IPS-15b (cell line): ENCODE data around the gene TEAD1.

Experiments used
- H3K27me3 ChIP-seq: one replicate; pipeline ENCODE4 v1.6.1; 2013; ENCODE audit warnings: low read length; ENCODE audit not compliant: control insufficient read depth, insufficient read depth
- H3K36me3 ChIP-seq: one replicate; pipeline ENCODE4 v1.6.1; 2013; ENCODE audit warnings: low read length; ENCODE audit not compliant: control insufficient read depth, insufficient read depth
- H3K4me1 ChIP-seq: one replicate; pipeline ENCODE4 v1.6.1; 2013; ENCODE audit warnings: mild to moderate bottlenecking, low read length; ENCODE audit not compliant: control insufficient read depth, insufficient read depth
- H3K4me3 ChIP-seq: one replicate; pipeline ENCODE4 v1.5.1; 2013; ENCODE audit warnings: low read depth, low read length
- H3K9ac ChIP-seq: one replicate; pipeline ENCODE4 v1.6.1; 2013; ENCODE audit warnings: low read depth, mild to moderate bottlenecking, low read length
- H3K9me3 ChIP-seq: one replicate; pipeline ENCODE4 v1.6.1; 2013; ENCODE audit warnings: mild to moderate bottlenecking, low read length; ENCODE audit not compliant: control insufficient read depth, insufficient read depth

TEAD1 gene

DNA sequence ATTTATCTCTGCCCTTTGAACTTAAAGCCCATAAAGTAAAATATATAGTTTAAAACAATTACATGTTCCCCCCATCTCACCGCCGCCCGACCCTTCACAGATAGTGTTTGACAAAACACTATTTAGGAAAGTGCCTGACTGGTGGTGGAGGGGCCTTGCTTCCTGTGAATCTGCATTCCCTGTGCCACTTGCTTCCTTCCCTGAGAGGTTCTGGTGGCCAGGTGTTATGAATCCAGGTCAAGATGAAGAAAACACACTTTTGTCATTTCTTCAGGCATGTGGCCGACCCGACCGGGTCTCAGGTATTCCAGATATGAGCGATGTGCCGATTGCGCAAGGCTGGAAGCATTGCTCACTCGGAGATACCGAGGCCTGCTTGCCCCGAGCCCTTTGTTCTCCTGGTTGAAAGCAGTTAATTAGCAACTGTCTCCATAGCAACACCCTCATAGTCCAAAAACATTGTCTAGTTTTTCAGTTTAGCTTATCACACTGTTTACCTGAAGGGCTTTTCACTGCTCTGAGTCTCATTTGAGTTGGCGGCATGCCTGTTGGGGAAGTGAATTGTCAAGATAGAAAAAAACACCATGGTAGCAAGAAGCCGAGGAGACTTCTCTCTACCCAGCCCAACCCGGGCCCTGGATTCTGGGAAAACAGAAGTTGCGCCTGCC lies 128.3 kb downstream of the TEAD1 start:
- no peaks in the 10 kb centered on the region for H3K36me3 ChIP-seq
- H3K27me3 ChIP-seq: no peaks in the 10 kb centered on the region
- H3K9me3 ChIP-seq: no peaks in the 10 kb centered on the region
- H3K9ac ChIP-seq: no peak overlapping the region
- H3K4me3 ChIP-seq: no peak overlapping the region
- H3K4me1 ChIP-seq: peaks cover 31% of the 10 kb centered on the region

DNA sequence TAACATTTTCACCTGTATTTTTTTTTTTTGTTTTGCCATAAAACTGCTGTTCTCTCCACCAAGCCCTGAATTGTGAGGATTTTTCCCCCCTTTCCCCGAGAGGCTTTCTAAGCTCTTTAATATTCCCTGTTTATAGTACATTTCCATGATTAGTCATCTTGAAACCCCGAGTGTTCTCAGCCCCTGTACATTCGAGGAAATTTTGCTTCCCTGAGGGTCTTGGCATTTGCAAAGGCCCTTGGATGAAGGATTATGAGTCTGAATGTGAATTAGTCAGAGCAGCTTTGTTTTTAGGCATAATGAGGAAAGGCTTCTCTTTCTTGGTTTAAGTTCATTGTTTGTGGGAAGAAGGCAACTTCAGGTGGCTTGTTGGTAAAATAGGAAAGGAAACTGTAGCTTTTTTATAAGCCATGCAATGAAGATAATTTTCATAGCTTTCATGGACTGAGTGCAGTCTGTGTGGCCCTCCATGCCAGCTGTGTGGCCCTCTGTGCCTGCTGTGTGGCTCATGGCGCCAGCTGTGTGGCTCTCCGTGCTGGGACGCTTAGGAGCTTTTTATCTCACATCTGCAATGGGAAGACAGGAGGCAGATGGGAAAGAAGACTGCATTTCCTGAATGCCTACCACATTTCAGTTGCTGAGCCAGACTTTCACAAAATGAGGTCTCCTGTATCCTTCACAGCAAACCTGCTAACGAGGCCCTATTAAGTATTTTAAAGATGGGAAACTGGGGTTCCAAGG lies 129.0 kb downstream of the TEAD1 start:
- Histone ChIP-seq H3K36me3 (no peaks in the 10 kb centered on the region), H3K9ac (no peak overlapping the region), H3K9me3 (no peaks in the 10 kb centered on the region), H3K4me3 (no peak overlapping the region), H3K27me3 (no peaks in the 10 kb centered on the region), H3K4me1 (peaks cover 32% of the 10 kb centered on the region)

DNA sequence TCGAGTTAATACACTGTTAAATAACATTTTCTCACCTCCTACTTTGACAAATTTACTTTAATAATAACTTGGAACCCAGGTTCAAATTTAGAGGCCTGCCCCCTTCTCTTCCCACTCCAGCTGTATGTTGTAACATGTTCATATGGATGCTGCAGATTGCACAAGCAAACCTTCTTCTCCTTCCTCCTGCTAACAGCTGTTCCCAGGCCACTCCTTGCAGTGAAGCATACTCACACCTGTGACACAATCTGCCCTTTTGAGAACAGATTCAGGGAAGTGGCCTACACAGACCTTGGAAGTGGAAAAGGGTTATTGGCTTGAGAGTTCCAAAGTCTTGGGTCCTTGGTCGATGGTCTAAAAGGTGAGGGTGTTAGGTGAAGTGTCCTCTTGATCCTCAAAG lies 131.9 kb downstream of the TEAD1 start:
- Histone ChIP-seq H3K4me1 (peaks cover 14% of the 10 kb centered on the region), H3K4me3 (no peak overlapping the region), H3K9ac (no peak overlapping the region), H3K27me3 (no peaks in the 10 kb centered on the region), H3K9me3 (no peaks in the 10 kb centered on the region), H3K36me3 (no peaks in the 10 kb centered on the region)

DNA sequence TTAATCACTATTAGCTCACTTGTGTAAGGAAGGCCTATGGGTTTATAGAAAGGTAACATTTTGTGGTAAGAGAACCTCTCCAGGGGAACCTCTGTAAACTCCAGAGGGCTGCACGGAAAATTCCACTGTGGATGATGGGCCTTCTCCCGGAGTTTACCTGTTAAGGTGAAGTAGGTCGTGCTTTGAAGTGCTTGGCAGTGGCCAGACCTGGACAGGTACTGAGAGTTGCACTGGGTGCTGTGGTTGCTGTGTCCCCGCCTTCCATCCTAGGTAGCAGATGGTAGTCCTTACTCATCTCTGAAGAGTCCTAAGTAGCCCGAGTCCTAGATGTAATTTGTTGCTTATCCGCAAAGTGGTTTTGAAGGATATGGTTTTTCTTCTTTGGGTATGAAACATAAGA lies 133.4 kb downstream of the TEAD1 start:
- H3K36me3 ChIP-seq: no peaks in the 10 kb centered on the region
- H3K4me1 ChIP-seq: peaks cover 10% of the 10 kb centered on the region
- H3K9me3 ChIP-seq: no peaks in the 10 kb centered on the region
- H3K27me3 ChIP-seq: no peaks in the 10 kb centered on the region
- H3K9ac ChIP-seq: no peak overlapping the region
- H3K4me3 ChIP-seq: no peak overlapping the region

DNA sequence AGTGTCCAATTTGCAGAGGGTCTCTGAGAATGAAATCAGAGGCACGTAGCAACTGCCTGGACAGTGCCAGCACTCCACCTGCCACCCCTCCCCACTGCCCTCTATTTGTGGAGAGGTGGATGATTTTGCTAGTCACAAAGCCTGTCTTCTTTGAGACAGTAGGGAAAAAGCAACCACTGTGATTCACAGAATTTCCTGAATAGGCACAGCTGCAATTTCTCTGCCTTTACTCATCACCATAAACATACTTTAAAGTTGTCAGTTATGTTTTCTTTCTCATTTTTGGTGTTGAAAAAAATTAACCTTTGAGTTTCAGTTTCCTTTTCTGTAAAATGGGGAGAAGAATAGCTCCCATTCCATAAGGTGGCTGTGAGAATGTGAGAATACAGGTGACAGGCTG lies 134.3 kb downstream of the TEAD1 start:
- no peaks in the 10 kb centered on the region for H3K27me3 ChIP-seq
- H3K36me3 ChIP-seq: no peaks in the 10 kb centered on the region
- H3K4me3 ChIP-seq: no peak overlapping the region
- H3K9me3 ChIP-seq: no peaks in the 10 kb centered on the region
- no peak overlapping the region for H3K9ac ChIP-seq
- peaks cover 3% of the 10 kb centered on the region for H3K4me1 ChIP-seq

DNA sequence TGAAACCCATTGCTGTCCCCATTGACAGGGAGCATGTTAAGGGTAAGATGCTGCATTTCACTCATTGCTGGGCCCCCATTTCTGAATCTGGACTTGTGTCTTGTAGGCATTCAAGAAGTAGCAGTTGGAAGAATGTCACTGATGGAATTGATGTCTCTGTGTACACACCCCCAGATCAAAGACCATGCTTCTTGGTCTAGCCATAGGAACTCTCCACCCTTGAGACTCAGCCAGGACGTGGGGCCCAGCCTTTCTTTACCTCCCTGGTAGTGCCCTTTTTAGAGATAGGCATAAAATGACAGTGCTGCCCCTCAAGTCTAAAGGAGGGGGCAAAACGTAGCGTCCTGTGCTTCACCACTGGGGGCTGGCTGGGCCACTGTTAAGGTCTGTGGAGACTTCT lies 135.1 kb downstream of the TEAD1 start:
- Histone ChIP-seq H3K36me3 (no peaks in the 10 kb centered on the region), H3K9ac (no peak overlapping the region), H3K27me3 (no peaks in the 10 kb centered on the region), H3K4me3 (no peak overlapping the region), H3K9me3 (no peaks in the 10 kb centered on the region), H3K4me1 (peaks cover 3% of the 10 kb centered on the region)

DNA sequence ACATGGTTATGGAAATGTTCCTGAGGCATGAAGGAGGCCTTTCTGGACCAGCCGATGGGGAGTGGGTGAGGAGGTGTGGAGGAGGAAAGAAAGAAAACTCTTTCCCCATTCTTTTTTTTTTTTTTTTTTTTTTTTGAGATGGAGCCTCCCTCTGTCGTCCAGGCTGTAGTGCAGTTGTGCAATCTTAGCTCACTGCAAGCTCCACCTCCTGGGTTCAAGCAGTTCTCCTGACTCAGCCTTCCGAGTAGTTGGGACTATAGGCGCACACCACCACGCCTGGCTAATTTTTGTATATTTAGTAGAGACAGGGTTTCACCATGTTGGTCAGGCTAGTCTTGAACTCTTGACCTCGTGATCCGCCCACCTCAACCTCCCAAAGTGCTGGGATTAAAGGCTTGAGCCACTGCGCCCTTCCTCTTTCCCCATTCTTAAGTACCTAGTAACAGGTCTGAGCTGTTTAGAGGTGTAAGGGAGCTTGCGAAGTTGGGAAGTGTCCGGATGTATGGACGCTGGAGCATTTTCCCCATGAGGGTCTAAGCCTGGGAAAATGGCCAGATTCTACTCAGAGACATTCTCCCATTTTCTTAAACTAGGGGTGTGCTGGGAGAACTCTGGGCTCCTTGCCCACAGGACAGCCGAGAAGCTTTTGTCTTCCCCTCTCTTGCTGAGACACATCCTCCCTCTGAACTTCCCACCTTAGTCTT lies 135.8 kb downstream of the TEAD1 start:
- H3K4me3 ChIP-seq: no peak overlapping the region
- H3K4me1 ChIP-seq: peaks cover 3% of the 10 kb centered on the region
- no peak overlapping the region for H3K9ac ChIP-seq
- no peaks in the 10 kb centered on the region for H3K9me3 ChIP-seq
- no peaks in the 10 kb centered on the region for H3K36me3 ChIP-seq
- no peaks in the 10 kb centered on the region for H3K27me3 ChIP-seq

DNA sequence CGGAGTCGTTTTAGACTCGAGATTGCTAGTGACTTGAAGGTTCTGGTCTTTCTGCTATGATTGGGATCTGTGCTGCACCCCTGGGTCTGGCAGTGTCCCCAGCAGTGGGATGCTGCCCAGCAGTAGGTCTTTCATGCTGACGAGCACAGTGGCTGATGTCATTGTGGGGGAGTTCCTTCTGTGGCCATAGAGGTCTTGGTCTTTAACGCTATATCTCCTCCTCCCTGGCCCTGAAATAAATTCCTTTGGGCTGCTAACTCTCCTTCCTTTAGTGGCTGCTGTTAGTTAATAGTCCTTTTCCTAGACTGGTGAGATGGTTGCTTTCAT lies 136.3 kb downstream of the TEAD1 start:
- H3K4me3 ChIP-seq: no peak overlapping the region
- no peak overlapping the region for H3K9ac ChIP-seq
- H3K36me3 ChIP-seq: no peaks in the 10 kb centered on the region
- no peaks in the 10 kb centered on the region for H3K27me3 ChIP-seq
- H3K9me3 ChIP-seq: no peaks in the 10 kb centered on the region
- peaks cover 3% of the 10 kb centered on the region for H3K4me1 ChIP-seq

DNA sequence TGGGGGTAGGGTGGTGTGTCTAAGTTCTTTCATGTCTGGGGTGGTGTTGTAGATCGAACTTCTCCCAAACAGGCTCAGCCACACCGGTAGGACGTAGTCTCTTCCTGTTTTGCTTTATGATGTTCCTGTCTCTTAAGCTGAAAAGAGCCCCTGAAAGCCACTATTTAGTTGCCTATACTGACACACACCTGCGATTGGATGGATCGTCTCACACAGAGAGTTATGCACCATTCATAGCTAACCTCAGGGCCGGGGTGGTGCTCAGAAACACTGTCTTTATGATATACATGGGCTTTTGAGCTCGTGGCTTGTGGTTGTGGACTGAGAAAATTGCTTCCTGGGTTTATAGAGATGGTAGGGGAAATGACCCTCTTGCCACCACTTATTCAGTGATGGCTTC lies 137.6 kb downstream of the TEAD1 start:
- Histone ChIP-seq H3K9me3 (no peaks in the 10 kb centered on the region), H3K4me3 (no peak overlapping the region), H3K27me3 (no peaks in the 10 kb centered on the region), H3K4me1 (peaks cover 3% of the 10 kb centered on the region), H3K9ac (no peak overlapping the region), H3K36me3 (no peaks in the 10 kb centered on the region)

DNA sequence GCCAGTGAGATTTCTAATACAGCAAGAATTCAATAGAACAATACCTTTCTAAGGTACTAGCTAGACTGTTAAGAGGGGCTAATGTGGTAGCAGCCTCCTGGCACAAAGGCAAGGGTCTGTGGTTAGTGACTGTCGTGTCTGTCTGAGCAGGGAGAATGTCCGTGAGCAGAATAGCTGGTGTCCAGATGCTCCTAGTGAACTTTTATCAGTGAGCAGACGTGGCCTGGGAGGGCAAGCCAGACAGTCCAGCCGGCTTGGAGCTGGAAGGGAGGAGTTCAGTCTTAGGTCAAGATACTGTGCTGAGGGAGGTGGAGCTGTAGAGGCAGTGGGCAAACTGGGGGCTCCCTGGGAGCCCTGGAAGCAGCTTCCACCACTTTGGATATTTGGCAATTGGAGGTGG lies 138.6 kb downstream of the TEAD1 start:
- Histone ChIP-seq H3K9me3 (no peaks in the 10 kb centered on the region), H3K4me1 (no peaks in the 10 kb centered on the region), H3K36me3 (no peaks in the 10 kb centered on the region), H3K4me3 (no peak overlapping the region), H3K27me3 (no peaks in the 10 kb centered on the region), H3K9ac (no peak overlapping the region)

DNA sequence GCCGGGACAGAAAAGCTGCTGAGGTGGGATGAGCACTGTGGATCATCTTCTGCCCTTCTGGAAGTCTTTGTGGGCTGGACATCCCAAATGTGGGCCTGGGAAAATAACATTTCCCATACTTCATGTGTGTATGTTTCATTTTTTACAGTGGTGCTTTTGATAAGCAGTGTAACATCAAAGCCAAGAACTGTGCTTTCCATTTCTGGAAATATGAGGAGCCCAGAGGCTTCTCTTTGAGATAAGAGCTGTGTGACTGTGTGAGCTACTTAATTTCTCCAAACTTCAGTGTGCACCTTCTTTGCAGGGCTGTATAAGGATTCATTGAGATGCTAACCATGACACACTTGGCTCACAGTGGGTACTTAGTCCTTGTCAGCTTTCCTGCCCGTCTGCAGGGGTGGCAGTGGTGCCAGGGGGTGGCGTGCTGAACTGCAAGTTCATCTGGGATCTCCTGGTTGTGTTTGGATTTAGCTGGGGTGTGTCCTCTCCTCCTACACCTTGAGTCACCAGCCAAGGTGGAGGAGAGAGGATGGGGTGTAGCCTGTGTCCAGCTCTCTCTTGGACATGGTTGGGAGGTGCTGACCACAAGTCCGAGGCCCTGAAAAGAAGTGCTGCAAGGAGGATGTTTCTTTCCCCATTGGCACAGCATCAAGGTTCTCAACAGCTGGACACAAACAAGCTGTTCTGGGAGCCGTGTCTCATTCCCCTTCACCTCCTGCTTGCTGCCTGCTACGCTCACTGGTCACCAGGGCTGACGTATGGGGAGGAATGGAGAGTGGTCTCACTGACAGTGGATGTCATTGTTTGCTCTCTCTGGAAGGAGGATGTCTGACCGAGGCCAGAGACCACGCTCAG lies 139.4 kb downstream of the TEAD1 start:
- no peak overlapping the region for H3K9ac ChIP-seq
- H3K36me3 ChIP-seq: no peaks in the 10 kb centered on the region
- H3K4me3 ChIP-seq: no peak overlapping the region
- H3K4me1 ChIP-seq: no peaks in the 10 kb centered on the region
- no peaks in the 10 kb centered on the region for H3K27me3 ChIP-seq
- H3K9me3 ChIP-seq: no peaks in the 10 kb centered on the region
